ENCODE measurements around the gene LCP2. TPM values are rescaled to one million over a fixed set of nuclear protein-coding genes. Genes with fewer than 3 reads are reported as not detected.
A peak's percentile ranks its signal among the peaks of the same experiment; 100 is the strongest.

Gene LCP2
- total RNA-seq, 6 donors from 2014 or later, result 43.0 to 148 (median 68.6) TPM

DNA sequence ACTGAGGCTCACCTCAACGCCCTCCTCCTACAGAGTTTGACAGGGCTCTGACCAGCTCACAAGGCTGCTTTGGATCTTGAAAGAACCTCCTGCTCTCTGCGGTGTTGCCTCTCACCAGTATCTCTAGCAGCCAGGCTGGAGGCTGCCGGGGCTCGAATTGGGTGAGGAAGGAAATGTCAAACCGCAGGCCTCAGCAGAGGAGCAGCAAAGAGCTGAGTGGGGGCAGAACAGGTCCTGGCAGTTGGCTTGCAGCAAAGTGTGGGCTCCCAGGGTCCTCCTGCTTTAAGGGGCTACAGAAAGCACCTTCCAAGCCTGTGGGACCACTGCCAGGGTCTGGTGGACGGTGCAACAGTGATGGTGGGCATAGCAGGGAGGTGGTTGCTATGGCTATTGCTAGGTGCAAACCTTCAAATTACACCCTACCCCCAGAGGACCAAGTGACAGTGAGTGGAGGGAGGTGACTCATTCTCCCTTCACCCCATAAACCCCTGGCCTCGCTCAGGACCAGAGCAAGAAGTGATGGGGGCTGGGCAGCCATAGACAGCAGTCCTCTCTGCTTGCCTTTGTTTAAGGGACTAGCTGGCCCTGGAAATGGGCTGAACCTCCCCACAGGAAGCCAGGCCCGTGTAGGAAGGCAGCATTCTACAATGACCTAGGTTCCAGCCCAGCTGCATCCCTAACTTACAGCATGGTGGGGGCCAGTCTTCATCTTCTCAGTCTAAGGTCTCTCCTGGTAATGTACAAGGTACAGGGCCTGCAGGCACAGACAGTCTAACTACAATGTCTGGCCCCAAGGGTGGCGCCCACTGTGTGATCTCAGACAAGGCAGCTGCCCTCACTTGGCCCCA, 18.7 kb downstream of the LCP2 start:
- Histone ChIP-seq H3K4me3 (peak overlapping the region in 1 of 4 donors; percentile 7), H3K4me1 (peaks cover 34 to 70% (median 58%) of the 10 kb centered on the region in 4 donors), H3K27ac (peak overlapping the region; percentile 59 to 77 (median 72)), H3K9me3 (no peaks in the 10 kb centered on the region), H3K27me3 (no peaks in the 10 kb centered on the region), H3K36me3 (peaks cover 0 to 18% (median 5%) of the 10 kb centered on the region in 4 donors)
- DNase-seq (peak in 1 of 2 donors; percentile 81), ATAC-seq (ENCODE audit: low FRiP score in 2 of 2) (peak; percentile 73 to 75)
- 36 to 41% methylated on average over 6 to 9 of the region's 9 CpGs for WGBS, 2 donors
- TF ChIP-seq POLR2A (IDR thresholded peaks at IDR 0.05), result no peak
- peak in 1 of 2 donors; percentile 31 for TF ChIP-seq POLR2AphosphoS5 (IDR thresholded peaks at IDR 0.05)
- no peak for TF ChIP-seq EP300 (IDR thresholded peaks at IDR 0.05)
- TF ChIP-seq, protein P1, sequence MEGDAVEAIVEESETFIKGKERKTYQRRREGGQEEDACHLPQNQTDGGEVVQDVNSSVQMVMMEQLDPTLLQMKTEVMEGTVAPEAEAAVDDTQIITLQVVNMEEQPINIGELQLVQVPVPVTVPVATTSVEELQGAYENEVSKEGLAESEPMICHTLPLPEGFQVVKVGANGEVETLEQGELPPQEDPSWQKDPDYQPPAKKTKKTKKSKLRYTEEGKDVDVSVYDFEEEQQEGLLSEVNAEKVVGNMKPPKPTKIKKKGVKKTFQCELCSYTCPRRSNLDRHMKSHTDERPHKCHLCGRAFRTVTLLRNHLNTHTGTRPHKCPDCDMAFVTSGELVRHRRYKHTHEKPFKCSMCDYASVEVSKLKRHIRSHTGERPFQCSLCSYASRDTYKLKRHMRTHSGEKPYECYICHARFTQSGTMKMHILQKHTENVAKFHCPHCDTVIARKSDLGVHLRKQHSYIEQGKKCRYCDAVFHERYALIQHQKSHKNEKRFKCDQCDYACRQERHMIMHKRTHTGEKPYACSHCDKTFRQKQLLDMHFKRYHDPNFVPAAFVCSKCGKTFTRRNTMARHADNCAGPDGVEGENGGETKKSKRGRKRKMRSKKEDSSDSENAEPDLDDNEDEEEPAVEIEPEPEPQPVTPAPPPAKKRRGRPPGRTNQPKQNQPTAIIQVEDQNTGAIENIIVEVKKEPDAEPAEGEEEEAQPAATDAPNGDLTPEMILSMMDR (IDR thresholded peaks at IDR 0.05), result no peak

DNA sequence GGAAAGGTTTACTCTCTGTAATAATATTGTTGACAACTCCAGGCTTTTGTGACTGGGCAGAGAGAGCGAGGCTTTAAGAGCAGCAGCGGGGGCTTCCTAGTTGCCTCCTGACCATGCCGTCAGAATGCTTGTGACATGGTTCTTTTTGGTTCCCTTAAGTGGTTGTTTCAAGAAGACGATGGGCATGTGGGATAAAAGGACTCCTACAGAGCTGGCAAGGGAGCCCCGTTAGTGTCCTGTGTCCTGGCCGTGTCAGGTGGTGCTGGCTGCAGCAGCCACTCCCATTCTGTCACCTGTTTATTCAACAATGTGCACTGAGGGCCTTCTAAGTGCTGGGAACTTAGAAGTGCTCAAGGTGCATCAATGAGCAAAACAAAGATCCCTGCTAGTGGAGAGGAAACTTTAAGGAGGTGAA, 19.7 kb downstream of the LCP2 start:
- WGBS, 2 donors, result 11% methylated on average over 5 to 6 of the region's 6 CpGs
- Histone ChIP-seq H3K27me3 (no peaks in the 10 kb centered on the region), H3K27ac (peak overlapping the region; percentile 55 to 73 (median 60)), H3K4me3 (no peak overlapping the region), H3K9me3 (no peaks in the 10 kb centered on the region), H3K36me3 (peaks cover 0 to 28% (median 5%) of the 10 kb centered on the region in 4 donors), H3K4me1 (peaks cover 37 to 73% (median 64%) of the 10 kb centered on the region in 4 donors)
- no peak for ATAC-seq (ENCODE audit: low FRiP score in 2 of 2)
- peak in 1 of 4 donors; percentile 40 for TF ChIP-seq EP300 (IDR thresholded peaks at IDR 0.05)
- TF ChIP-seq, protein P1 (IDR thresholded peaks at IDR 0.05), result no peak
- DNase-seq, result no peak

DNA sequence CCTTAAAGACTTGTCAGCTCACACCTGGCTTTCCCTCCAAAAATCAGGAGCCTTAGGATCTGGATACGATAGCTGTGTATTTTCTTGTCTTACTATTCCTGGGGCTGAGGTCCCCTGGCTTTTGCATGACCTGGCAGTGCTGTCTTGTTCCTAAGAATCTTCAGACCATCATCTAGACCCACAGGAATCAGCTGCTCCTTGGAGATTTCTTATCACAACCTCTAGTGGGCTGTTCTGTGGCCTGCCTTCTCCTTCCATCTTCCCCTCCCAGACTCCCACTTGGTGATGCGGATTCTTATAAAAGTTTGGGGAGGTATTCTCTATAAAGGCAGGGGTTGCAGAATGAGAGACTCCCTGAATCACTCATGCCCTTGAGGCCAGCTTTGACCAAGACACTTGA, 21.4 kb downstream of the LCP2 start:
- H3K4me1 ChIP-seq, result peaks cover 42 to 72% (median 61%) of the 10 kb centered on the region in 4 donors
- H3K27me3 ChIP-seq, result no peaks in the 10 kb centered on the region
- H3K36me3 ChIP-seq, result peaks cover 0 to 38% (median 5%) of the 10 kb centered on the region in 4 donors
- DNase-seq (no peak), ATAC-seq (ENCODE audit: low FRiP score in 2 of 2) (no peak)
- H3K9me3 ChIP-seq, result no peaks in the 10 kb centered on the region
- TF ChIP-seq POLR2A (IDR thresholded peaks at IDR 0.05) (no peak), EP300 (IDR thresholded peaks at IDR 0.05) (no peak), POLR2AphosphoS5 (IDR thresholded peaks at IDR 0.05) (no peak)
- TF ChIP-seq, protein P1 (IDR thresholded peaks at IDR 0.05), result no peak
- 81 to 86% methylated on average over 2 of the region's 2 CpGs for WGBS, 2 donors
- peak overlapping the region in 3 of 4 donors; percentile 11 to 73 (median 49) for H3K27ac ChIP-seq
- H3K4me3 ChIP-seq, result no peak overlapping the region

DNA sequence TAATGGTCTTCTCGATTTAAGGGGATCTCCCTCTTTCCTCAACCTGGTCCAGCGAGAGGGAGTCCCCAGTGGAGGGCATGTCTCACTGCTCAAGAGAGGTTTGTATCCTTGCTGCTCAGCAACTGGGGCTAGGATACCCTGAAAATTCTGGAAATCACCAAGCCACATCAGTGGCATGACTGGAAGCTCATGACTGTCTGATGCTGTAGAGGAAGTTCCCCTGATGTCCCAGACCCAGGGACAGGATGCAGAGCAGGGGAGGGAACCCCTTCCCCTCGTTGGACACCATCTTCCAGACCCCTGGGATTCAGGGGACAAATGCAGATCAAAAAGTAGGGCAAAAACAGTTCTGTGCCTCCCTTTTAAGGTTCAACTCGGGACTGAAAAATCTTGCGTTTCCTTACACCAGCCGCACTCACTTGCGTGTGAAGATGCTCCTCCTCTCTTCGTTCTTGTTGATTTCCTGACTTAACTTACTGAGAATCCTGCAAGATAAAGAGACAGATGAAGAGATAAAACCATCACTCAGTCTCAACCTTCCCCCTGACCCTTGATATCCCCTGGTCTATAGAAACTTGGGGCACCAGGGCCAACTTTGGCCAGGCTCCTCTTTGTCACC, 22.1 kb downstream of the LCP2 start:
- Histone ChIP-seq H3K4me1 (peaks cover 38 to 68% (median 55%) of the 10 kb centered on the region in 4 donors), H3K27ac (peak overlapping the region in 3 of 4 donors; percentile 11 to 73 (median 49))
- WGBS, 2 donors, result 65 to 69% methylated on average over 8 of the region's 8 CpGs

More for the DNA sequence above, 22.1 kb downstream of the LCP2 start:
- DNase-seq (no peak), ATAC-seq (ENCODE audit: low FRiP score in 2 of 2) (no peak)
- H3K9me3 ChIP-seq, result no peaks in the 10 kb centered on the region
- H3K27me3 ChIP-seq, result no peaks in the 10 kb centered on the region
- TF ChIP-seq POLR2AphosphoS5 (IDR thresholded peaks at IDR 0.05), result no peak
- no peak for TF ChIP-seq EP300 (IDR thresholded peaks at IDR 0.05)
- TF ChIP-seq, protein P1 (IDR thresholded peaks at IDR 0.05), result no peak
- TF ChIP-seq POLR2A (IDR thresholded peaks at IDR 0.05), result no peak
- H3K36me3 ChIP-seq, result peaks cover 0 to 44% (median 7%) of the 10 kb centered on the region in 4 donors
- no peak overlapping the region for H3K4me3 ChIP-seq

All from upper lobe of left lung (tissue), 6 donors.